K562 (cell line): ENCODE measurements around the gene CARF. TPM values are rescaled to one million over a fixed set of nuclear protein-coding genes. Genes with fewer than 3 reads are reported as not detected.

ENCODE experiments used
- ATAC-seq: fragments of 200-7000 bp; cut with Tn5 transposase; 3 replicates; pipeline ENCODE4 v1.9.1; 2020; ENCODE audit warnings: moderate library complexity
- BruUV-seq: library from RNA; stranded (reverse); fragments of 400-500 nt; replicated peaks from 2 replicates; lab custom pipeline; 2021; lab: Mats Ljungman, UMichigan
- CTCF ChIA-PET: fragments of 300-600 bp; formaldehyde crosslinking; extraction: SDS; loops from one replicate; lab custom pipeline; 2021; ENCODE audit warnings: low intra/inter-chr PET ratio; lab: Yijun Ruan, JAX
- POLR2A ChIA-PET: fragments of 300-600, 350-650 bp; sonication (Branson Sonifier 250); formaldehyde crosslinking; extraction: SDS; loops from one replicate; lab custom pipeline; 2021; ENCODE audit warnings: antibody characterized with exemption, inconsistent platforms; lab: Yijun Ruan, JAX
- DNase-seq, 4 experiments: peaks; one replicate each; pipeline versions ENCODE4 v3.0.0 to v3.0.0-alpha.2; 2011 to 2018; ENCODE audit warnings: low spot score in 3 of 4, mixed read lengths in 3 of 4; ENCODE audit errors: extremely low read depth in 1 of 4
- FAIRE-seq: peaks from 2 replicates; lab custom pipeline; 2011; peaks lifted over from hg19 to GRCh38; lab: Jason Lieb, UNC
- H2AFZ ChIP-seq: 2 replicates; pipeline ENCODE4 v1.6.0; 2011; ENCODE audit warnings: low read depth, low read length, control low read depth, inconsistent platforms
- H3K27ac ChIP-seq: fragments of 200-600 bp; 3 replicates; pipeline ENCODE4 v1.8.0; 2011; ENCODE audit warnings: low read depth, mild to moderate bottlenecking, control low read depth, inconsistent platforms, low read length, moderate library complexity, mixed read lengths; ENCODE audit errors: extremely low read depth
- H3K27me3 ChIP-seq, 2 experiments: fragments of 300-600 bp in 1 of 2; 2 replicates in 1 of 2; 3 replicates in 1 of 2; pipeline versions ENCODE4 v1.6.0 to v1.8.0; 2011; ENCODE audit warnings: inconsistent platforms in 2 of 2, low read length in 2 of 2, mild to moderate bottlenecking in 1 of 2, mixed read lengths in 1 of 2, moderate library complexity in 1 of 2; ENCODE audit not compliant: control insufficient read depth in 2 of 2, insufficient read depth in 2 of 2
- H3K36me3 ChIP-seq: fragments of 300-600 bp; 3 replicates; pipeline ENCODE4 v1.8.0; 2011; ENCODE audit warnings: mild to moderate bottlenecking, low read length, inconsistent platforms; ENCODE audit not compliant: control insufficient read depth, insufficient read depth
- H3K4me1 ChIP-seq, 2 experiments: fragments of 200-600 bp in 1 of 2; replicated peaks in 1 of 2; 2 replicates in 1 of 2; 3 replicates in 1 of 2; pipeline versions ENCODE4 v1.5.1 to v1.8.0; 2011; ENCODE audit warnings: inconsistent platforms in 2 of 2, low read length in 2 of 2, mild to moderate bottlenecking in 1 of 2, mixed read lengths in 1 of 2, moderate library complexity in 1 of 2; ENCODE audit not compliant: control insufficient read depth in 2 of 2, insufficient read depth in 2 of 2
- H3K4me2 ChIP-seq: 2 replicates; pipeline ENCODE4 v1.6.1; 2011; ENCODE audit warnings: low read length, control low read depth, inconsistent platforms, mixed read lengths; ENCODE audit not compliant: insufficient read depth
- H3K4me3 ChIP-seq: fragments of 200-600 bp; sonication (generic), shearing (Covaris generic); 2 replicates; pipeline ENCODE4 v1.5.1; 2016; ENCODE audit warnings: control low read depth, inconsistent platforms
- H3K79me2 ChIP-seq: fragments of 200-600 bp; 3 replicates; pipeline ENCODE4 v1.8.0; 2011; ENCODE audit warnings: low read length, inconsistent platforms; ENCODE audit not compliant: control insufficient read depth, insufficient read depth
- H3K9ac ChIP-seq, 2 experiments: 2 replicates each; pipeline versions ENCODE4 v1.6.0 to v1.6.1; 2011; ENCODE audit warnings: low read depth in 2 of 2, low read length in 2 of 2, control low read depth in 1 of 2, inconsistent platforms in 1 of 2, mild to moderate bottlenecking in 1 of 2, mixed read lengths in 1 of 2; ENCODE audit not compliant: insufficient read depth in 1 of 2
- H3K9me1 ChIP-seq: one replicate; pipeline ENCODE4 v1.6.0; 2011; ENCODE audit warnings: inconsistent platforms, mild to moderate bottlenecking, low read length, moderate library complexity; ENCODE audit not compliant: control insufficient read depth, insufficient read depth
- H3K9me3 ChIP-seq: replicated peaks from 2 replicates; pipeline ENCODE4 v1.5.1; 2011; ENCODE audit warnings: low read depth, low read length, inconsistent platforms; ENCODE audit not compliant: control insufficient read depth, insufficient read depth
- H4K20me1 ChIP-seq: replicated peaks from 2 replicates; pipeline ENCODE4 v1.6.1; 2011; ENCODE audit warnings: low read length, inconsistent platforms, mixed read lengths; ENCODE audit not compliant: control insufficient read depth, insufficient read depth
- ARID1B ChIP-seq: fragments of 450-650 bp; IDR thresholded peaks from 2 replicates; pipeline ENCODE4 v1.6.1; 2016; ENCODE audit warnings: antibody characterized with exemption, mild to moderate bottlenecking, inconsistent platforms
- CAMTA2 ChIP-seq: fragments of 250-450 bp; sonication (Bioruptor Pico); conservative IDR thresholded peaks from 2 replicates; pipeline ENCODE4 v1.5.1; 2022
- CHD4 ChIP-seq: fragments of 200-600 bp; sonication (generic); IDR thresholded peaks from 3 replicates; pipeline ENCODE4 v1.6.1; 2012; ENCODE audit warnings: low read depth, mild to moderate bottlenecking, mixed read lengths, low read length, inconsistent platforms; ENCODE audit not compliant: insufficient read depth, insufficient replicate concordance, poor library complexity, severe bottlenecking
- CREB3 ChIP-seq: fragments of 450-650 bp; conservative IDR thresholded peaks from 2 replicates; pipeline ENCODE4 v1.6.1; 2016; ENCODE audit warnings: missing genetic modification characterization, low read depth, mild to moderate bottlenecking, missing compliant biosample characterization, moderate library complexity
- DDX20 ChIP-seq: fragments of 450-650 bp; IDR thresholded peaks from 2 replicates; pipeline ENCODE4 v1.6.1; 2016; ENCODE audit warnings: missing genetic modification characterization, low read depth, mild to moderate bottlenecking, missing compliant biosample characterization, moderate library complexity
- GATAD2A ChIP-seq: fragments of 450-650 bp; IDR thresholded peaks from 2 replicates; pipeline ENCODE4 v1.6.1; 2017
- HDAC3 ChIP-seq: fragments of 450-650 bp; IDR thresholded peaks from 2 replicates; pipeline ENCODE4 v1.6.1; 2018; ENCODE audit warnings: borderline replicate concordance, mild to moderate bottlenecking, moderate library complexity; ENCODE audit not compliant: partially characterized antibody
- NFRKB ChIP-seq: fragments of 450-650 bp; IDR thresholded peaks from 2 replicates; pipeline ENCODE4 v1.6.1; 2016; ENCODE audit warnings: low read depth
- PCBP1 ChIP-seq: fragments of 200-400 bp; formaldehyde crosslinking; IDR thresholded peaks from 2 replicates; pipeline ENCODE4 v1.6.1; 2018; ENCODE audit warnings: mild to moderate bottlenecking, low read depth, low read length; ENCODE audit not compliant: poor library complexity, severe bottlenecking
- SIX5 ChIP-seq, 2 experiments: IDR thresholded peaks; 2 replicates each; pipeline ENCODE4 v1.6.1; 2011; ENCODE audit warnings: low read length in 2 of 2, borderline replicate concordance in 1 of 2, low read depth in 1 of 2, mild to moderate bottlenecking in 1 of 2, moderate library complexity in 1 of 2; ENCODE audit not compliant: insufficient read depth in 1 of 2
- TFAP4 ChIP-seq: sonication (generic); formaldehyde crosslinking; IDR thresholded peaks from 2 replicates; pipeline ENCODE4 v1.8.0; 2022; ENCODE audit warnings: missing genetic modification reagents, mild to moderate bottlenecking, moderate library complexity, borderline replicate concordance
- THAP12 ChIP-seq: fragments of 250-450 bp; sonication (Bioruptor Pico); IDR thresholded peaks from 2 replicates; pipeline ENCODE4 v1.9.0; 2021; ENCODE audit warnings: mild to moderate bottlenecking, inconsistent platforms
- ZBTB1 ChIP-seq: sonication (generic); formaldehyde crosslinking; IDR thresholded peaks from 2 replicates; pipeline ENCODE4 v1.8.1; 2023; ENCODE audit warnings: missing genetic modification reagents, low read depth, mild to moderate bottlenecking, borderline replicate concordance
- ZNF239 ChIP-seq: fragments of 250-450 bp; sonication (Bioruptor Pico); IDR thresholded peaks from 2 replicates; pipeline ENCODE4 v1.4.0; 2020; ENCODE audit warnings: mild to moderate bottlenecking
- ZNF668 ChIP-seq: fragments of 250-450 bp; sonication (Bioruptor Pico); IDR thresholded peaks from 2 replicates; pipeline ENCODE4 v1.8.0; 2022; ENCODE audit warnings: mild to moderate bottlenecking, inconsistent platforms
- WGBS: fragments of 100-300 bp; shearing (Covaris generic); methylation state at CpG from one replicate; pipeline ENCODE4 v1.1.6; 2016; ENCODE audit warnings: low coverage, mixed read lengths; ENCODE audit not compliant: insufficient coverage; ENCODE audit errors: missing lambda C conversion rate; 5-methylcytosine and 5-hydroxymethylcytosine counted together
- in situ Hi-C: fragments of 300-500 bp; cut with MboI; formaldehyde crosslinking; loops from 4 replicates; pipeline ENCODE4 v1.15.0; 2018; ENCODE audit warnings: inconsistent platforms, mixed read lengths
- intact Hi-C: fragments of 100-400 bp; cut with micrococcal nuclease; formaldehyde crosslinking; loops from 2 replicates; pipeline ENCODE4 v1.14.2; 2022
- polyA plus RNA-seq, 8 experiments: library from polyadenylated mRNA; depleted of rRNA in 4 of 8; stranded (reverse) in 5 of 8; unstranded in 3 of 8; fragments of >200 nt; fragmentation: Nextera tagmentation in 2 of 8; fragmentation: Illumina TruSeq in 1 of 8; extraction: Ambion mirVana in 2 of 8; extraction: Trizol in 1 of 8; gene quantifications; 2 replicates each; pipeline versions ENCODE4 v1.2.1 to v1.2.3, GENCODE V29; 2011 to 2014; ENCODE audit warnings: inconsistent platforms in 1 of 8, missing spikeins in 1 of 8
- total RNA-seq, 7 experiments: library from RNA; depleted of rRNA in 6 of 7; stranded (reverse); fragments of >200 nt in 6 of 7; fragmentation: Illumina TruSeq in 2 of 7; extraction: Trizol in 2 of 7; gene quantifications; 2 replicates each; pipeline versions ENCODE4 v1.2.1 to v1.2.3, GENCODE V29; 2011 to 2021; ENCODE audit warnings: low replicate concordance in 1 of 7

Gene CARF
- total and polyA plus RNA-seq, 9 of the 15 experiments (the other 6 are each of a cell fraction or from before 2014, with no cell fraction given) = 0.31 to 4.2 (median 1.2) TPM

GRCh38 chr2:202932425-202933138 is 20.5 kb downstream of the CARF start (continued):
- TF ChIP-seq CHD4 (no peak), TFAP4 (CRISPR knock-in tag) (no peak), NFRKB (no peak), HDAC3 (no peak), ZNF668 (CRISPR knock-in tag) (no peak), SIX5 (IDR thresholded peaks at IDR 0.05; ENCODE audit: borderline replicate concordance in 1 of 2, insufficient read depth in 1 of 2, low read depth in 1 of 2, low read length in 2 of 2) (no peak), GATAD2A (no peak), ZBTB1 (CRISPR knock-in tag) (no peak)

- WGBS = 66% methylated on average over 5 of the region's 5 CpGs
- no peaks in the 10 kb centered on the region for H3K27me3 ChIP-seq
- intact Hi-C loops = no loop called here
- no peak for DNase-seq
- no peaks in the 10 kb centered on the region for H4K20me1 ChIP-seq
- no peaks in the 10 kb centered on the region; a peak in 1 of 5 replicates for H3K4me1 ChIP-seq
- ChIA-PET POLR2A (interaction anchor here (0.7 to 1.5 kb wide), 3 partner anchors 8 to 33 kb away, joined by 3 to 5 read pairs (median 4); no protein-coding TSS in a partner anchor), CTCF (no interaction called here)
- no TSS peak for BruUV-seq
- H3K4me3 ChIP-seq = no peak overlapping the region
- no peaks in the 10 kb centered on the region for H3K9me1 ChIP-seq
- H3K9ac ChIP-seq = no peak overlapping the region
- H3K27ac ChIP-seq = no peak overlapping the region
- H3K79me2 ChIP-seq = no peaks in the 10 kb centered on the region
- 0 out of 2 replicates have a peak overlapping the region, but pooled peaks have one; percentile 40 for H2AFZ ChIP-seq
- in situ Hi-C loops = no loop called here
- ATAC-seq = no peak
- no peak overlapping the region for H3K4me2 ChIP-seq
- no peak for FAIRE-seq
- H3K9me3 ChIP-seq = no peaks in the 10 kb centered on the region; the same call in 1 of the 2 replicates
- H3K36me3 ChIP-seq = no peaks in the 10 kb centered on the region
- TF ChIP-seq THAP12 (CRISPR knock-in tag) (no peak), ZNF668 (CRISPR knock-in tag) (no peak), CAMTA2 (CRISPR knock-in tag) (no peak), ARID1B (no peak), CREB3 (tag) (no peak), ZNF239 (no peak), DDX20 (tag) (no peak), PCBP1 (no peak)
Measured at GRCh38 chr2:202933139-202933510, 21.1 kb downstream of the CARF start.
